GM12878 (cell line): ENCODE results near the gene JMJD7.

Source experiments
- CTCF ChIP-seq, 3 experiments: IDR thresholded peaks in 2 of 3; conservative IDR thresholded peaks in 1 of 3; 2 replicates each; pipeline ENCODE4 v1.5.1; 2011; ENCODE audit warnings: low read depth in 3 of 3, low read length in 3 of 3, mild to moderate bottlenecking in 3 of 3, control low read depth in 2 of 3, moderate library complexity in 2 of 3, inconsistent platforms in 1 of 3, mixed read lengths in 1 of 3; ENCODE audit not compliant: control insufficient read depth in 2 of 3, insufficient read depth in 1 of 3; ENCODE audit errors: extremely low read depth in 1 of 3
- NR2F1 ChIP-seq: fragments of 450-650 bp; conservative IDR thresholded peaks from 2 replicates; pipeline ENCODE4 v1.6.1; 2017; ENCODE audit warnings: mild to moderate bottlenecking
- POLR2A ChIP-seq: IDR thresholded peaks from 2 replicates; pipeline ENCODE4 v1.6.1; 2011; ENCODE audit warnings: low read depth, mild to moderate bottlenecking, low read length
- SPI1 ChIP-seq: IDR thresholded peaks from 2 replicates; pipeline ENCODE4 v1.6.1; 2011; ENCODE audit warnings: low read depth, mild to moderate bottlenecking, low read length, moderate library complexity, borderline replicate concordance; ENCODE audit not compliant: insufficient read depth
- YY1 ChIP-seq: IDR thresholded peaks from 2 replicates; pipeline ENCODE4 v1.6.1; 2011; ENCODE audit warnings: low read depth, mild to moderate bottlenecking, low read length
- ZNF274 ChIP-seq: IDR thresholded peaks from one replicate; pipeline ENCODE4 v1.8.0; 2011; ENCODE audit not compliant: insufficient read length, insufficient read depth

DNA sequence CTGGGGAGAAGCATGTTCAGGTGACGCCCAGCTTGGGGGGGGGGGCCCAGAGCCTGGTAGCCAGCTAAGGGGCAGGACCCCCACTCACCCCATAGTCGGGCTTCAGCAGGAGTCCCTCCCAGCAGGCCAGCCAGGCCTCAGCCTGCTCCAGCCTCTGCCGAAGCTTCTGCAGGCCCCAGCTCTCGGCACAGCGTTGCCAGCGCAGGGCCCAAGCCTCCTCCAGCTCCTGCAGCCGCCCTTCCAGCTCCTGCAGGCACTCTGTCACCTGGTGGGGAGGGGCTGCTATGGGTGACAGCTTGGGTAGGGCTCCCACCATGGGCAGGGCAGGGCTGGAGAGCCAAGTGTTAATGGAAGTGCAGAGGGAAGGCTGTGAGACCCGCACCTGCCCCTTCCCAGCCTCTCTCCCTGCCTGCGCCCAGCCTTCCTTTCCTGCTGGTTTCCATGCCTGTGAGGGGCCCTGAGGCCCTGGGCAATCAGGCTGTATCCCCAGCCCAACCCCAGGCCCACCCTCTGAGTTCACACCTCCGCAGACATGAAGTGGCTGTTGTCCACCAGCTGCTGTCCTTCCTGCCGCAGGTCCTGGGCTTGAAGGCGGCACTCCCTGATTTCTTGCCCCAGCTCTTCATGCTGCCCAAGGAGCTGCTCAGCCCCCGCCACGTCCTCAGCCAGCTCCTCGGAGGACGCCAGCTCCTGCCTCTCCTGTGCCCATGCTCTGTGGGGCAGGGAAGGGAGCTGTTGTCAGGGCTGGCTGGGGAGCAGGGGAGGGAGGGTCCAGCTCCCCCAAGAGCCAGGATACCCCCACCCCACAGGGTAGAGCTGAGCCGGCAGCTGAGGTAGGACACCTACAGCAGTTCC, 25.1 kb downstream of the JMJD7 start:
- TF ChIP-seq ZNF274 (no peak), POLR2A (no peak), NR2F1 (no peak), YY1 (no peak), SPI1 (no peak), CTCF (IDR thresholded peaks at IDR 0.05 in 2 of 3, conservative IDR thresholded peaks at IDR 0.05 in 1 of 3; ENCODE audit: control insufficient read depth in 2 of 3, extremely low read depth in 1 of 3, insufficient read depth in 1 of 3, low read depth in 3 of 3, low read length in 3 of 3) (no peak)
